ENCODE results near the gene AKT1.

- no peak for TF ChIP-seq CTCF (IDR thresholded peaks at IDR 0.05)
- no peak for TF ChIP-seq ZFX (IDR thresholded peaks at IDR 0.05; ENCODE audit: borderline replicate concordance)
These were observed 22.6 kb downstream of the AKT1 start for GRCh38 chr14:104772707-104773504.
